DMS53 treated with DMSO at 0.1 percent for 48 hours (cell line): ENCODE data around the gene TIAL1.
"Not testable (repeated sequence)": the region's sequence is repeated elsewhere in the genome, so short reads cannot be mapped to it uniquely, and the experiment has no call there.

ENCODE experiments used
- DNase-seq: peaks from one replicate; lab custom pipeline; 2025; ENCODE audit not compliant: unreplicated experiment; lab: John Stamatoyannopoulos, UW

TIAL1 gene

GRCh38 chr10:119532251-119532650 lies 64.5 kb downstream of the TIAL1 start:
- DNase-seq = not testable (repeated sequence)

- DNase-seq = no peak
These were observed 65.7 kb downstream of the TIAL1 start for GRCh38 chr10:119531067-119531466.

- DNase-seq = not testable (repeated sequence)
These were observed 68.0 kb downstream of the TIAL1 start for GRCh38 chr10:119528663-119529237.

- DNase-seq = no peak
These were observed 69.9 kb downstream of the TIAL1 start for GRCh38 chr10:119526621-119527592.

GRCh38 chr10:119526149-119526548 lies 70.6 kb downstream of the TIAL1 start:
- DNase-seq = no peak

GRCh38 chr10:119525116-119525515 lies 71.6 kb downstream of the TIAL1 start:
- no peak for DNase-seq

GRCh38 chr10:119524720-119525070 lies 72.1 kb downstream of the TIAL1 start:
- no peak for DNase-seq

GRCh38 chr10:119523895-119524719 lies 72.7 kb downstream of the TIAL1 start:
- DNase-seq = no peak
